Panc1 (cell line): ENCODE results near the gene RNASET2. TPM values are rescaled to one million over a fixed set of nuclear protein-coding genes. Genes with fewer than 3 reads are reported as not detected.

Source experiments
- ATAC-seq: fragments of 200-7000 bp; cut with Tn5 transposase; 2 replicates; pipeline ENCODE4 v1.9.1; 2020; ENCODE audit warnings: mild to moderate bottlenecking, moderate library complexity
- BruUV-seq: library from RNA; stranded (reverse); fragments of 400-500 nt; replicated peaks from 2 replicates; lab custom pipeline; 2021; lab: Mats Ljungman, UMichigan
- CTCF ChIA-PET: fragments of 300-600 bp; sonication (Branson Sonifier 250); formaldehyde crosslinking; loops from one replicate; lab custom pipeline; 2022; ENCODE audit warnings: antibody characterized with exemption; lab: Charles Lee
- POLR2A ChIA-PET: fragments of 300-600 bp; sonication (Branson Sonifier 250); formaldehyde crosslinking; loops from one replicate; lab custom pipeline; 2022; ENCODE audit warnings: antibody characterized with exemption; lab: Charles Lee
- DNase-seq: peaks from one replicate; pipeline ENCODE4 v3.0.0-alpha.2; 2010; ENCODE audit warnings: low read depth, low spot score
- H3K27ac ChIP-seq: 2 replicates; pipeline ENCODE4 v1.5.1; 2011; ENCODE audit warnings: mild to moderate bottlenecking, low read length, inconsistent platforms
- H3K27me3 ChIP-seq: fragments of 200-500 bp; sonication (Bioruptor generic); 2 replicates; pipeline ENCODE4 v1.6.0; 2014; ENCODE audit warnings: low read length, inconsistent platforms; ENCODE audit not compliant: control insufficient read depth, insufficient read depth
- H3K36me3 ChIP-seq: fragments of 200-500 bp; sonication (Bioruptor generic); 2 replicates; pipeline ENCODE4 v1.5.1; 2014; ENCODE audit warnings: inconsistent platforms, mild to moderate bottlenecking, low read length, moderate library complexity; ENCODE audit not compliant: control insufficient read depth, insufficient read depth
- H3K4me1 ChIP-seq: 2 replicates; pipeline ENCODE4 v1.5.1; 2011; ENCODE audit warnings: inconsistent platforms, mild to moderate bottlenecking, low read length, moderate library complexity; ENCODE audit not compliant: control insufficient read depth, insufficient read depth
- H3K4me3 ChIP-seq, 2 experiments: 2 replicates each; pipeline ENCODE4 v1.5.1; 2011 to 2012; ENCODE audit warnings: low read depth in 2 of 2, low read length in 2 of 2, mild to moderate bottlenecking in 2 of 2, inconsistent platforms in 1 of 2, moderate library complexity in 1 of 2
- H3K9me3 ChIP-seq: fragments of 200-500 bp; sonication (Bioruptor generic); 2 replicates; pipeline ENCODE4 v1.5.1; 2014; ENCODE audit warnings: low read depth, mild to moderate bottlenecking, inconsistent platforms, low read length, moderate library complexity; ENCODE audit not compliant: control insufficient read depth, insufficient read depth
- POLR2AphosphoS5 ChIP-seq: IDR thresholded peaks from 2 replicates; pipeline ENCODE4 v1.6.1; 2012; ENCODE audit warnings: mild to moderate bottlenecking, low read depth, low read length, moderate library complexity
- SIN3A ChIP-seq: IDR thresholded peaks from 2 replicates; pipeline ENCODE4 v1.6.1; 2012; ENCODE audit warnings: low read depth, mild to moderate bottlenecking, low read length, moderate library complexity, borderline replicate concordance; ENCODE audit not compliant: insufficient read depth
- TCF7L2 ChIP-seq: IDR thresholded peaks from 2 replicates; pipeline ENCODE4 v1.6.1; 2011; ENCODE audit warnings: mild to moderate bottlenecking, low read depth, low read length, inconsistent platforms
- in situ Hi-C: cut with HindIII; loops from 2 replicates; pipeline ENCODE4 v1.10.0; 2016; ENCODE audit warnings: low sequenced_read_pairs, low pct_unique_long_range_greater_than_20kb
- intact Hi-C: fragments of 100-400 bp; cut with micrococcal nuclease; formaldehyde crosslinking; loops from one replicate; pipeline ENCODE4 v1.10.0; 2022; ENCODE audit not compliant: unreplicated experiment
- total RNA-seq: library from RNA; stranded (reverse); gene quantifications from one replicate; pipeline ENCODE4 v1.2.1, GENCODE V29; 2021; ENCODE audit not compliant: unreplicated experiment
- TF ChIP-seq, protein P1 (sequence below), 2 experiments: IDR thresholded peaks; 2 replicates each; pipeline ENCODE4 v1.6.1; 2011 to 2012; ENCODE audit warnings: low read depth in 2 of 2, control low read depth in 1 of 2, low read length in 1 of 2, mild to moderate bottlenecking in 1 of 2, moderate library complexity in 1 of 2; ENCODE audit not compliant: insufficient read depth in 1 of 2
- TF ChIP-seq, protein P2 (sequence below): fragments of 450-650 bp; IDR thresholded peaks from 2 replicates; pipeline ENCODE4 v1.5.1; 2017; ENCODE audit warnings: mild to moderate bottlenecking

The RNASET2 gene
- total RNA-seq, 1 experiment from 2014 or later, result 9.7 TPM

DNA sequence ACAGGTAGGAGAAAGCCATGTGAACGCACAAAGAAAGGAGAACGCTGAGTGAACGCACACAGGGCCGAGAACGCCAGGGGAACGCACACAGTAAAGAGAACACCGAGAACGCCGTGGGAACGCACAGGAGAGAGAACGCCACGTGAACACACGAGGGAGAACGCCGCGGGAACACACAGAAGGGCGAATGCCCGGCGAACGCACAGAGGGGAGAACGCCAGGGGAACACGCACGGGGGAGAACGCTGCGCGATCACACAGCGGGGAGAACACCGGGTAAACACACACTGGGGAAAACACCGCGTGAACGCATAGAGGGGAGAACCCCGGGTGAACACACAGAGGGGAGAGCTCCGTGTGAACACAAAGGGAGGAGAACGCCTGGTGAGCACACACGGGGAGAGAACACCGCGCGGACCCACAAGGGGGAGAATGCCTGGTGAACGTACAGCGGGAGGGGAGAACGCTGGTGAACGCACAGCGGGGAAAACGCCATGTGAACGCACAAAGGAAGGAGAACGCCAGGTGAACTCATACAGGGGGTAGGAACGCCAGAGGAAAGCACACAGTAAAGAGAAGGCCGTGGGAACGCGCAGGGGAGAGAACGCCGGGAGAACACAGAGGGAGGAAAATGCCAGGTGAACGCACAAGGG, 55.3 kb downstream of the RNASET2 start:
- Histone ChIP-seq H3K4me1 (no peaks in the 10 kb centered on the region), H3K9me3 (no peaks in the 10 kb centered on the region), H3K36me3 (no peaks in the 10 kb centered on the region), H3K27me3 (peaks cover 4% of the 10 kb centered on the region; the same call in 1 of the 2 replicates), H3K27ac (no peak overlapping the region), H3K4me3 (no peak overlapping the region)
- TF ChIP-seq, protein P1, sequence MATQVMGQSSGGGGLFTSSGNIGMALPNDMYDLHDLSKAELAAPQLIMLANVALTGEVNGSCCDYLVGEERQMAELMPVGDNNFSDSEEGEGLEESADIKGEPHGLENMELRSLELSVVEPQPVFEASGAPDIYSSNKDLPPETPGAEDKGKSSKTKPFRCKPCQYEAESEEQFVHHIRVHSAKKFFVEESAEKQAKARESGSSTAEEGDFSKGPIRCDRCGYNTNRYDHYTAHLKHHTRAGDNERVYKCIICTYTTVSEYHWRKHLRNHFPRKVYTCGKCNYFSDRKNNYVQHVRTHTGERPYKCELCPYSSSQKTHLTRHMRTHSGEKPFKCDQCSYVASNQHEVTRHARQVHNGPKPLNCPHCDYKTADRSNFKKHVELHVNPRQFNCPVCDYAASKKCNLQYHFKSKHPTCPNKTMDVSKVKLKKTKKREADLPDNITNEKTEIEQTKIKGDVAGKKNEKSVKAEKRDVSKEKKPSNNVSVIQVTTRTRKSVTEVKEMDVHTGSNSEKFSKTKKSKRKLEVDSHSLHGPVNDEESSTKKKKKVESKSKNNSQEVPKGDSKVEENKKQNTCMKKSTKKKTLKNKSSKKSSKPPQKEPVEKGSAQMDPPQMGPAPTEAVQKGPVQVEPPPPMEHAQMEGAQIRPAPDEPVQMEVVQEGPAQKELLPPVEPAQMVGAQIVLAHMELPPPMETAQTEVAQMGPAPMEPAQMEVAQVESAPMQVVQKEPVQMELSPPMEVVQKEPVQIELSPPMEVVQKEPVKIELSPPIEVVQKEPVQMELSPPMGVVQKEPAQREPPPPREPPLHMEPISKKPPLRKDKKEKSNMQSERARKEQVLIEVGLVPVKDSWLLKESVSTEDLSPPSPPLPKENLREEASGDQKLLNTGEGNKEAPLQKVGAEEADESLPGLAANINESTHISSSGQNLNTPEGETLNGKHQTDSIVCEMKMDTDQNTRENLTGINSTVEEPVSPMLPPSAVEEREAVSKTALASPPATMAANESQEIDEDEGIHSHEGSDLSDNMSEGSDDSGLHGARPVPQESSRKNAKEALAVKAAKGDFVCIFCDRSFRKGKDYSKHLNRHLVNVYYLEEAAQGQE (IDR thresholded peaks at IDR 0.05; ENCODE audit: insufficient read depth in 1 of 2, low read depth in 2 of 2, low read length in 1 of 2), result no peak
- TF ChIP-seq TCF7L2 (no peak), SIN3A (no peak), POLR2AphosphoS5 (no peak)
- TF ChIP-seq, protein P2, sequence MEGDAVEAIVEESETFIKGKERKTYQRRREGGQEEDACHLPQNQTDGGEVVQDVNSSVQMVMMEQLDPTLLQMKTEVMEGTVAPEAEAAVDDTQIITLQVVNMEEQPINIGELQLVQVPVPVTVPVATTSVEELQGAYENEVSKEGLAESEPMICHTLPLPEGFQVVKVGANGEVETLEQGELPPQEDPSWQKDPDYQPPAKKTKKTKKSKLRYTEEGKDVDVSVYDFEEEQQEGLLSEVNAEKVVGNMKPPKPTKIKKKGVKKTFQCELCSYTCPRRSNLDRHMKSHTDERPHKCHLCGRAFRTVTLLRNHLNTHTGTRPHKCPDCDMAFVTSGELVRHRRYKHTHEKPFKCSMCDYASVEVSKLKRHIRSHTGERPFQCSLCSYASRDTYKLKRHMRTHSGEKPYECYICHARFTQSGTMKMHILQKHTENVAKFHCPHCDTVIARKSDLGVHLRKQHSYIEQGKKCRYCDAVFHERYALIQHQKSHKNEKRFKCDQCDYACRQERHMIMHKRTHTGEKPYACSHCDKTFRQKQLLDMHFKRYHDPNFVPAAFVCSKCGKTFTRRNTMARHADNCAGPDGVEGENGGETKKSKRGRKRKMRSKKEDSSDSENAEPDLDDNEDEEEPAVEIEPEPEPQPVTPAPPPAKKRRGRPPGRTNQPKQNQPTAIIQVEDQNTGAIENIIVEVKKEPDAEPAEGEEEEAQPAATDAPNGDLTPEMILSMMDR, result no peak
- ChIA-PET POLR2A (no interaction called here), CTCF (no interaction called here)
- no TSS peak for BruUV-seq
- intact Hi-C loops, result no loop called here
- no peak for DNase-seq
- no peak for ATAC-seq
- in situ Hi-C loops, result no loop called here

DNA sequence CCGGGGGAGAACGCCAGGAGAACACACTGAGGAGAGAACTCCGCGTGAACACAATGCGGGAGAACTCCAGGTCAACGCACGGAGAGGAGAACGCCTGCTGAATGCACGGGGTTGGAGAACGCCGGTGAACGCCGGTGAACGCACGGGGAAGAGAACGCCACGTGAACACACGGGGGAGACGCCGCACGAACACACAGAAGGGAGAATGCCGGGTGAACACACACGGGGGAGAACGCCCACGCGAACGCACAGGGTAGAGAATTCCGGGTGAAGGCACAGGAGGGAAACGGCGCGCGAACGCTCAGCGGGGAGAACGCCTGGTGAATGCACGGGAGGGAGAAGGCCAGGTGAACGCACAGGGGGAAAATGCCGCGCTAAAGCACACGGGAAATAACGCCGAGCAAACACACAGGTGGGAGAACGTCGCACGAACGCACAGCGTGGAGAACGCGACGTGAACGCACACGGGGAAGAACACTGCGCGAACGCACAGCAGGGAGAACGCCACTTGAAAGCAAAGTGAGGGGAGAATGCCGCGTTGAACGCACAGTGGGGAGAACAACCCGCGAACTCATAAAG, 56.1 kb downstream of the RNASET2 start:
- POLR2A ChIA-PET, result no interaction called here
- BruUV-seq, result no TSS peak
- no peak for TF ChIP-seq POLR2AphosphoS5
- TF ChIP-seq, protein P2, result no peak
- no peak for TF ChIP-seq SIN3A
- TF ChIP-seq, protein P1 (IDR thresholded peaks at IDR 0.05; ENCODE audit: insufficient read depth in 1 of 2, low read depth in 2 of 2, low read length in 1 of 2), result no peak
- TF ChIP-seq TCF7L2, result no peak
- Histone ChIP-seq H3K27ac (no peak overlapping the region), H3K9me3 (no peaks in the 10 kb centered on the region), H3K27me3 (peaks cover 4% of the 10 kb centered on the region; the same call in 1 of the 2 replicates), H3K4me3 (no peak overlapping the region), H3K4me1 (no peaks in the 10 kb centered on the region), H3K36me3 (no peaks in the 10 kb centered on the region)
- DNase-seq (no peak), ATAC-seq (no peak)
- CTCF ChIA-PET, result no interaction called here
- intact Hi-C loops, result no loop called here
- in situ Hi-C loops, result no loop called here
